Gastrocnemius medialis (tissue), 4 donors: Measurements from ENCODE around the gene PLXDC2. TPM values are rescaled to one million over a fixed set of nuclear protein-coding genes. Genes with fewer than 3 reads are reported as not detected.
A peak's percentile ranks its signal among the peaks of the same experiment; 100 is the strongest.

Experiments used
- ATAC-seq, 2 donors: fragments of 150-250 bp; one replicate each; pipeline ENCODE4 v1.9.1; 2016
- DNase-seq, 2 donors: peaks; one replicate each; pipeline ENCODE4 v3.0.0-alpha.2; 2019
- H3K27ac ChIP-seq, 4 donors: fragments of 200-600 bp; sonication (generic); 1 replicate in 1 of 4; 2 replicates in 3 of 4; pipeline ENCODE4 v1.5.1; 2016 to 2018; ENCODE audit warnings: mild to moderate bottlenecking in 2 of 4, moderate library complexity in 1 of 4
- H3K27me3 ChIP-seq, 3 donors: fragments of 200-600 bp; sonication (generic) in 2 of 3; 1 replicate in 1 of 3; 2 replicates in 2 of 3; pipeline versions ENCODE4 v1.5.1 to v1.6.0; 2016 to 2019; ENCODE audit warnings: mild to moderate bottlenecking in 1 of 3, moderate library complexity in 1 of 3
- H3K36me3 ChIP-seq, 2 donors: fragments of 200-600 bp; sonication (generic) in 1 of 2; one replicate each; pipeline ENCODE4 v1.5.1; 2017 to 2018
- H3K4me1 ChIP-seq, 2 donors: fragments of 200-600 bp; sonication (generic) in 1 of 2; one replicate each; pipeline ENCODE4 v1.5.1; 2016 to 2017; ENCODE audit warnings: mild to moderate bottlenecking in 2 of 2
- H3K4me3 ChIP-seq, 4 donors: fragments of 200-600 bp; sonication (generic) in 3 of 4; 1 replicate in 1 of 4; 2 replicates in 3 of 4; pipeline ENCODE4 v1.5.1; 2016 to 2019; ENCODE audit warnings: mild to moderate bottlenecking in 2 of 4
- H3K9me3 ChIP-seq, 3 donors: fragments of 200-600 bp; sonication (generic) in 2 of 3; 1 replicate in 1 of 3; 2 replicates in 2 of 3; pipeline ENCODE4 v1.5.1; 2016 to 2019
- POLR2A ChIP-seq, 2 donors: fragments of 450-650 bp; IDR thresholded peaks; one replicate each; pipeline ENCODE4 v1.6.1; 2017; ENCODE audit warnings: antibody characterized with exemption in 2 of 2, mild to moderate bottlenecking in 2 of 2, moderate library complexity in 2 of 2
- in situ Hi-C, 4 donors: fragments of 200-750 bp; cut with MboI; loops; one replicate each; pipeline versions ENCODE4 v1.15.0 to v1.8.0; 2017; ENCODE audit warnings: low sequenced_read_pairs in 4 of 4
- intact Hi-C: fragments of 100-400 bp; cut with DNase I; formaldehyde crosslinking; loops from one replicate; pipeline ENCODE4 v1.15.1; 2023; ENCODE audit warnings: low total_unique reads
- total RNA-seq, 4 donors: library from RNA; depleted of rRNA; stranded (reverse); fragments of >200 nt; gene quantifications; one replicate each; pipeline versions ENCODE4 v1.1.0 to v1.2.3, GENCODE V29; 2016
- TF ChIP-seq, protein P1 (sequence below), 5 experiments: fragments of 450-650 bp in 3 of 5; fragments of 200-600 bp in 2 of 5; sonication (generic) in 2 of 5; IDR thresholded peaks in 4 of 5; conservative IDR thresholded peaks in 1 of 5; 1 replicate in 4 of 5; 2 replicates in 1 of 5; pipeline ENCODE4 v1.5.1; 2016 to 2019; ENCODE audit warnings: antibody characterized with exemption in 5 of 5, mild to moderate bottlenecking in 3 of 5, moderate library complexity in 3 of 5

The PLXDC2 gene
- total RNA-seq, 4 donors from 2014 or later = 13.9 to 19.6 (median 15.0) TPM

DNA sequence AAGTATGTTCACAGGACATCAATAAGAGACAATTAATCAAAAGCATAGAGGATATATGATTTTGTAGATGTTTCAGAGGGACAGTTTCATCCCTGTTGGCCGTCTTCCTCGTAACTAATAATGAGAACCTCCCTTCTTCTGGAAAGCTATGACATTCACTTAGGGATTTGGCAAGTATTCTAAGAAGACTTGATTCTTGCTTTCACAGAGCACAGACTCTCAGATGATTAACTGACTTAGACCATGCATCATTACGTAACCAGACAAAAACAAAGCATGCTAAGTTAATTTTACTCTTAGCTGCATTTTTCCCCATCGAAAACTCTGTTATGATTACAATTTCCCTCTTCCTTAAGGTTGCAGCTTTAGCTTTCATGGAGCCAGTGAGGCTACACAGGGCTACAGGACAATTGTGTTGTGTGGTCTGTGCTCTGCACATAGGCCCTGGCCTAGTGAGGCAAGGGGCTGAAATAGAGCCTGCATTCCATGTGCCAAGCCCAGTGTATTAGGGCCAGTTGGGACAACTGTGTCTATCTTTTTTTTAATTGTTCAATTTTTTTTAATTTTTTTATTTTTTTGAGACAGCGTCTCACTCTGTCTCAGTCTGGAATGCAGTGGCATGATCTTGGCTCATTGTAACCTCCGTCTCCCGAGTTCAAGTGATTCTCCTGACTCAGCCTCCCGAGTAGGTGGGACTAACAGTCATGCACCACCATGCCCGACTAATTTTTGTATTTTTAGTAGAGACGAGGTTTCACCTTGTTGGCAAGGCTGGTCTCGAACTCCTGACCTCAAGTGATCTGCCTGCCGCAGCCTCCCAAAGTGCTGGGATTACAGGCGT lies 105.3 kb downstream of the PLXDC2 start:
- Histone ChIP-seq H3K4me3 (no peak overlapping the region), H3K27me3 (no peaks in the 10 kb centered on the region), H3K36me3 (no peaks in the 10 kb centered on the region), H3K9me3 (no peaks in the 10 kb centered on the region), H3K27ac (peak overlapping the region; percentile 57 to 66 (median 63)), H3K4me1 (peaks cover 9 to 22% of the 10 kb centered on the region in 2 donors)
- ATAC-seq = peak; percentile 45 to 60
- no peak for DNase-seq
- in situ Hi-C loops = no loop called here
- TF ChIP-seq, protein P1, sequence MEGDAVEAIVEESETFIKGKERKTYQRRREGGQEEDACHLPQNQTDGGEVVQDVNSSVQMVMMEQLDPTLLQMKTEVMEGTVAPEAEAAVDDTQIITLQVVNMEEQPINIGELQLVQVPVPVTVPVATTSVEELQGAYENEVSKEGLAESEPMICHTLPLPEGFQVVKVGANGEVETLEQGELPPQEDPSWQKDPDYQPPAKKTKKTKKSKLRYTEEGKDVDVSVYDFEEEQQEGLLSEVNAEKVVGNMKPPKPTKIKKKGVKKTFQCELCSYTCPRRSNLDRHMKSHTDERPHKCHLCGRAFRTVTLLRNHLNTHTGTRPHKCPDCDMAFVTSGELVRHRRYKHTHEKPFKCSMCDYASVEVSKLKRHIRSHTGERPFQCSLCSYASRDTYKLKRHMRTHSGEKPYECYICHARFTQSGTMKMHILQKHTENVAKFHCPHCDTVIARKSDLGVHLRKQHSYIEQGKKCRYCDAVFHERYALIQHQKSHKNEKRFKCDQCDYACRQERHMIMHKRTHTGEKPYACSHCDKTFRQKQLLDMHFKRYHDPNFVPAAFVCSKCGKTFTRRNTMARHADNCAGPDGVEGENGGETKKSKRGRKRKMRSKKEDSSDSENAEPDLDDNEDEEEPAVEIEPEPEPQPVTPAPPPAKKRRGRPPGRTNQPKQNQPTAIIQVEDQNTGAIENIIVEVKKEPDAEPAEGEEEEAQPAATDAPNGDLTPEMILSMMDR (IDR thresholded peaks at IDR 0.05 in 4 of 5, conservative IDR thresholded peaks at IDR 0.05 in 1 of 5) = no peak
- no peak for TF ChIP-seq POLR2A (IDR thresholded peaks at IDR 0.05)
- intact Hi-C loops = no loop called here

DNA sequence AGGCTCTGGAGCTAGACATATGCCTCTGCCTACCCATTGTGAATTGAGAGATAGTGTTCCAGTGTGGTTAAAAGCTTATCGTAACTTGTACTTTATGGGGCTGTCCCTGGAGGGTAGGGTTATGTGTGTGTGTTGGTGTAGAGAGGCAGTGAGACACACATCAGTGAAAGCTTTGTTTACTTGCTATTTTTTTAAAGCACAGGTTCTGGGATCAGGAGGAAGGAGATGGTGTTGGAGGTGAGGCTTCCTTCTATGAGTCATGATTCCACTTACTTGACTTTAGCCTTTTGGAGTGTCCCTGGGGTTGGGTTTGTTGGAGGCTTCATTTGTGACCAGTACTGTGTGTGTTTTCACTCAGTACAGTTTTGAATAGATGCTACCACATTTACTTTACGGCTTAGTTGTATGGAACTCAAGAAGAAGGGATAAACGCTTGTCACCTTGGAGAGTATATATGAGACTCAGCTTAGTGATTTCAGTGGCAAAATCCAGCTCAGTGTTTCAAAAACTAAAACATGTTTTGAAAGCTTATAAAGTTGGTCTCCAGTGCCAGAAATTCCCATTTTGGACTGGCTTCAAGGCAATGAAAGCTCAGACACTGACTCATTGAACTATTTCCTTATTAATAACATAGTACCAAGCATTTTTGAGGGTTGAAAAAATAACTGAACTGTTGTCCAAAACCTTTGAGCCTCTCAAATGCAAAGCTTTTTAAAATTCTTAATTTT lies 106.2 kb downstream of the PLXDC2 start:
- no peaks in the 10 kb centered on the region for H3K36me3 ChIP-seq
- peak overlapping the region; percentile 57 to 66 (median 63) for H3K27ac ChIP-seq
- peak in 1 of 2 donors; percentile 44 for DNase-seq
- intact Hi-C loops = no loop called here
- TF ChIP-seq, protein P1 (IDR thresholded peaks at IDR 0.05 in 4 of 5, conservative IDR thresholded peaks at IDR 0.05 in 1 of 5) = no peak
- TF ChIP-seq POLR2A (IDR thresholded peaks at IDR 0.05) = no peak
- in situ Hi-C loops = no loop called here
- H3K27me3 ChIP-seq = no peaks in the 10 kb centered on the region
- H3K4me1 ChIP-seq = peaks cover 9 to 22% of the 10 kb centered on the region in 2 donors
- ATAC-seq = peak; percentile 61 to 74
- no peak overlapping the region for H3K4me3 ChIP-seq
- no peaks in the 10 kb centered on the region for H3K9me3 ChIP-seq

DNA sequence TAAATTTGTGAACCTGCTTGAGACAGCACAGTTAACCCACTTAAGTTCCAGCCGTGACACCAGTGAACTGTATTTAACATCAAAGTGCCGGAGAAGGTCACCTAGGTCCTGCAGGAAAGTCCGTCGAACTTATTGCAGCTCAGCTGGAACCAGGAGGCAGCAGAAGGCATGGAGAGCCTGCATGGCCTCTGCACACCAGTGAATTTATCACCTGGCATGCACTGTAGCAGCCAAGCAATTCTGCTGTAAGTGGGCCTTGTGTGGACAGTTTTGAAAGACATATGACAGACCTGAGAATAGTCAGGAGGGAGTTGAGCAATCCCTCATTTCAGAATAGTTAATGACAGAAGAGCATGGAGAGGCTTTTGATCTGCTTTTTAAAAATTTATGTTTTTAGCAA lies 108.8 kb downstream of the PLXDC2 start:
- peak in 1 of 2 donors; percentile 40 for ATAC-seq
- H3K4me1 ChIP-seq = peaks cover 13 to 21% of the 10 kb centered on the region in 2 donors
- intact Hi-C loops = no loop called here

DNA sequence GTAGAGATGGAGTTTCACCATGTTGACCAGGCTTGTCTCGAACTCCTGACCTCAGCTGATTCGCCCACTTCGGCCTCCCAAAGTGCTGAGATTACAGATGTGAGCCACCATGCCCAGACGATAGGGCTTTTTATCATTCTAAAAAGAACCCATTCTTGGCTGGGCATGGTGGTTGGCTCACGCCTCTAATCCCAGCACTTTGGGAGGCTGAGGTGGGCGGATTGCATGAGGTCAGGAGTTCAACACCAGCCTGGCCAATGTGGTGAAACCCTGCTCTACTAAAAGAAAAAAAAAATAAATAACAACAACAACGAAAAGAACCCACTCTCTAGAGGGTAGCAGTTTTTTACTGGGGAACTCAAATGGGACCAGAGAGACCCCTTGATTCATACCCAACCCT lies 112.7 kb downstream of the PLXDC2 start:
- ATAC-seq = no peak
- no peak for TF ChIP-seq POLR2A (IDR thresholded peaks at IDR 0.05)
- TF ChIP-seq, protein P1 (IDR thresholded peaks at IDR 0.05 in 4 of 5, conservative IDR thresholded peaks at IDR 0.05 in 1 of 5) = no peak
- Histone ChIP-seq H3K36me3 (no peaks in the 10 kb centered on the region), H3K27ac (peak overlapping the region; percentile 43 to 87 (median 59)), H3K27me3 (no peaks in the 10 kb centered on the region), H3K4me3 (no peak overlapping the region), H3K4me1 (peaks cover 19 to 29% of the 10 kb centered on the region in 2 donors), H3K9me3 (no peaks in the 10 kb centered on the region)
- intact Hi-C loops (no loop called here), in situ Hi-C loops (no loop called here)
- DNase-seq = no peak

More for the DNA sequence above, 108.8 kb downstream of the PLXDC2 start:
- DNase-seq = no peak
- in situ Hi-C loops = no loop called here
- no peak overlapping the region for H3K4me3 ChIP-seq
- no peaks in the 10 kb centered on the region for H3K9me3 ChIP-seq
- no peaks in the 10 kb centered on the region for H3K27me3 ChIP-seq
- H3K27ac ChIP-seq = no peak overlapping the region
- H3K36me3 ChIP-seq = no peaks in the 10 kb centered on the region
- TF ChIP-seq, protein P1 (IDR thresholded peaks at IDR 0.05 in 4 of 5, conservative IDR thresholded peaks at IDR 0.05 in 1 of 5) = no peak
- no peak for TF ChIP-seq POLR2A (IDR thresholded peaks at IDR 0.05)
